GM20000 (cell line): ENCODE measurements around the gene CYP27B1.
A peak's percentile ranks its signal among the peaks of the same experiment; 100 is the strongest.

ENCODE experiments used
- DNase-seq: peaks from one replicate; pipeline ENCODE4 v3.0.0; 2012; ENCODE audit warnings: low spot score
- CTCF ChIP-seq: IDR thresholded peaks from 2 replicates; pipeline ENCODE4 v1.5.1; 2012; ENCODE audit warnings: mild to moderate bottlenecking, control low read depth; ENCODE audit errors: extremely low read depth, missing control alignments

The CYP27B1 gene

GRCh38 chr12:57783861-57784260 lies 17.0 kb upstream of the CYP27B1 start:
- no peak for TF ChIP-seq CTCF
- DNase-seq = no peak

GRCh38 chr12:57783466-57783801 lies 16.6 kb upstream of the CYP27B1 start:
- no peak for TF ChIP-seq CTCF
- DNase-seq = no peak

DNA sequence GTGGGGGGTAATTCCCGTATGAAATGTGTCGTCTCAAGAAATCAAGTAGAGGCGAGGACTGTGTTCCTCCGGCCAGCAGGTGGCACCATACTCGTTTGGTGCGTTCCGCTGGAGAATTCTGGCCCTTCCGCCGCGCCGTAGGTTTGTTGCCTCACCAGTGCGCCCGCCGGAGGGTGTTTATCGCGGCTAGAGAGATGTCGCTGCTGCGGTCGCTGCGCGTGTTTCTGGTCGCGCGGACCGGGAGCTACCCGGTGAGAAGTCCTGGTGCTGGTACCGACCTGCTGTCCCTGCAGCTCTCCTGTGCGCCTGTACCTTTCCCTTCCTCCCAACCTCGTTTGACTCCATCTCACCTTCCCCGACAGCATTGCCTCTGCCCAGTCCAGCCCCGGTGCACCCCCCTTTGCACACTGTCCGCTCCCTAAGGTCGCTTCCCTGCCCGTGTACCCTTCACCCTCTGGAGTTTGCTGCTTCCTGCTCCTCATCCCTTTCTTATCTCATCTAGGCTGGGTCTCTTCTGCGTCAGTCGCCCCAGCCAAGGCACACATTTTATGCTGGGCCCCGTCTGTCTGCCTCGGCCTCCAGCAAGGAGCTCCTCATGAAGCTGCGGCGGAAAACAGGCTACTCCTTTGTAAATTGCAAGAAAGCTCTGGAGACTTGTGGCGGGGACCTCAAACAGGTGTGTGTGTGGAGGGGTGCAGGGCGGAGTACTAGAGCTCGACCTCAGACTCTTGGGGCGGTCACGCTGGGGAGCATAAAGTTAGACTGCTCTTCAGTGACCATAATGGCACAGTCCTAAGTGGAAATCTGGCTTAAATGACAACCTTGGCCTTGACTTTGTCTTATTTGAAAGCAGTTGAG lies 16.0 kb upstream of the CYP27B1 start, which contains the start of gene TSFM:
TSS of gene TSFM (plus strand) at position 180 of the 858 bp plus-strand sequence. CDS start at position 195, 15 bp downstream.
- TF ChIP-seq CTCF = peak; percentile 74
- peak; percentile 82 for DNase-seq

- DNase-seq = no peak
- no peak for TF ChIP-seq CTCF
Observed at GRCh38 chr12:57782243-57782607, 15.3 kb upstream of the CYP27B1 start.

- no peak for TF ChIP-seq CTCF
- no peak for DNase-seq
Observed at GRCh38 chr12:57781801-57782200, 14.9 kb upstream of the CYP27B1 start.

GRCh38 chr12:57781244-57781643 lies 14.4 kb upstream of the CYP27B1 start:
- TF ChIP-seq CTCF = no peak
- DNase-seq = no peak

DNA sequence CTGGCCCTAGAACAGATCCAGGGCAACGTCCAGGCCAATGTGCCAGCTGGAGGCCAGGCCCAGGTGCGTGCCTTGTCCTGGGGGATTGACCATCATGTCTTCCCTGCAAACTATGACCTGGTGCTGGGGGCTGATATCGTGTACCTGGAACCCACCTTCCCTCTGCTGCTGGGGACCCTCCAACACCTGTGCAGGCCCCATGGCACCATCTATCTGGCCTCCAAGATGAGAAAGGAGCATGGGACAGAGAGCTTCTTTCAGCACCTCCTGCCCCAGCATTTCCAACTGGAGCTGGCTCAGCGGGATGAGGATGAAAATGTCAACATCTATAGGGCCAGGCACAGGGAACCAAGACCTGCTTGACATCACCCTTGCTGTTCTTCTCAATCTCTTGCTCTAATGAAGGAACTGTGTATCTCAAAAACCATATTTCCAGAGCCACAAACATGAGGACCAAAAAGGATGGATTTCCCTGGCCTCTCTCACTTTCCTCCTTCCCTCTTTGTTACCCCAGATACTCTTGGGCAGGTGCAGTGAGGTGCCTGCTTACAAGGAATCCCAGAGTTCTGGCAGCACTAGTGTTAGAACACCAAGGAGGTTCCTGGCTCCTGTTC lies 13.5 kb upstream of the CYP27B1 start:
- TF ChIP-seq CTCF = no peak
- DNase-seq = no peak
